Nephron progenitor cell (in vitro differentiated cells): ENCODE data around the gene ATP5F1D.
"Not testable (repeated sequence)": the region's sequence is repeated elsewhere in the genome, so short reads cannot be mapped to it uniquely, and the experiment has no call there.

ENCODE experiments used
- DNase-seq: peaks from one replicate; pipeline ENCODE4 v3.0.0; 2021
- H3K27ac Mint-ChIP-seq: 2 replicates; pipeline ENCODE4 v1.8.0; 2021; ENCODE audit warnings: mild to moderate bottlenecking, moderate library complexity, mixed read lengths
- H3K27me3 Mint-ChIP-seq: 2 replicates; pipeline ENCODE4 v1.8.0; 2021; ENCODE audit warnings: mild to moderate bottlenecking, low read depth, mixed read lengths; ENCODE audit not compliant: poor library complexity
- H3K36me3 Mint-ChIP-seq: 2 replicates; pipeline ENCODE4 v1.8.0; 2021; ENCODE audit warnings: low read depth, mixed read lengths
- H3K4me1 Mint-ChIP-seq: 2 replicates; pipeline ENCODE4 v1.8.0; 2021; ENCODE audit warnings: mixed read lengths
- H3K4me3 Mint-ChIP-seq: 2 replicates; pipeline ENCODE4 v1.8.0; 2021; ENCODE audit warnings: mild to moderate bottlenecking, moderate library complexity, mixed read lengths
- H3K9me3 Mint-ChIP-seq: 2 replicates; pipeline ENCODE4 v1.8.0; 2021; ENCODE audit warnings: mild to moderate bottlenecking, moderate library complexity, mixed read lengths
- TF ChIP-seq, protein P1 (sequence below): fragments of 200-600 bp; sonication (generic); IDR thresholded peaks from 2 replicates; pipeline ENCODE4 v1.5.0; 2021; ENCODE audit warnings: antibody characterized with exemption

ATP5F1D gene

DNA sequence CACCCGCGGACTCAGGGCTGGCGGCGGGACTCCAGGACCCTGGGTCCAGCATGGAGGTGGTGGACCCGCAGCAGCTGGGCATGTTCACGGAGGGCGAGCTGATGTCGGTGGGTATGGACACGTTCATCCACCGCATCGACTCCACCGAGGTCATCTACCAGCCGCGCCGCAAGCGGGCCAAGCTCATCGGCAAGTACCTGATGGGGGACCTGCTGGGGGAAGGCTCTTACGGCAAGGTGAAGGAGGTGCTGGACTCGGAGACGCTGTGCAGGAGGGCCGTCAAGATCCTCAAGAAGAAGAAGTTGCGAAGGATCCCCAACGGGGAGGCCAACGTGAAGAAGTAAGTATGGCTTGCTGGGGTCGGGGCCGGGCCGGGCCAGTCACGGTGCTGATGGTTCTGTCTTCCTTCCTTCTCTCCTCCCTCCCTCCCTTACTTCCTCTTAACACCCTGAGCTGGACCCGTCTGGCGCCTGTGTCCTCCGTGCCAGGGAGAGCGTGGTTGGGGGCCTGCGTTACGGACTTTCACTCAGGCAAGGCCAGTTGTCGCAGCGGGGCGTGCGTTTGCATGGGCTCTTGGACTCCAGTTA, 34.6 kb upstream of the ATP5F1D start:
- Mint-ChIP-seq H3K4me1 (peaks cover 57% of the 10 kb centered on the region), H3K36me3 (peaks cover 15% of the 10 kb centered on the region), H3K27me3 (peaks cover 6% of the 10 kb centered on the region), H3K9me3 (no peaks in the 10 kb centered on the region), H3K4me3 (peak overlapping the region; percentile 93), H3K27ac (peak overlapping the region; percentile 69)
- peak; percentile 46 for DNase-seq
- TF ChIP-seq, protein P1, sequence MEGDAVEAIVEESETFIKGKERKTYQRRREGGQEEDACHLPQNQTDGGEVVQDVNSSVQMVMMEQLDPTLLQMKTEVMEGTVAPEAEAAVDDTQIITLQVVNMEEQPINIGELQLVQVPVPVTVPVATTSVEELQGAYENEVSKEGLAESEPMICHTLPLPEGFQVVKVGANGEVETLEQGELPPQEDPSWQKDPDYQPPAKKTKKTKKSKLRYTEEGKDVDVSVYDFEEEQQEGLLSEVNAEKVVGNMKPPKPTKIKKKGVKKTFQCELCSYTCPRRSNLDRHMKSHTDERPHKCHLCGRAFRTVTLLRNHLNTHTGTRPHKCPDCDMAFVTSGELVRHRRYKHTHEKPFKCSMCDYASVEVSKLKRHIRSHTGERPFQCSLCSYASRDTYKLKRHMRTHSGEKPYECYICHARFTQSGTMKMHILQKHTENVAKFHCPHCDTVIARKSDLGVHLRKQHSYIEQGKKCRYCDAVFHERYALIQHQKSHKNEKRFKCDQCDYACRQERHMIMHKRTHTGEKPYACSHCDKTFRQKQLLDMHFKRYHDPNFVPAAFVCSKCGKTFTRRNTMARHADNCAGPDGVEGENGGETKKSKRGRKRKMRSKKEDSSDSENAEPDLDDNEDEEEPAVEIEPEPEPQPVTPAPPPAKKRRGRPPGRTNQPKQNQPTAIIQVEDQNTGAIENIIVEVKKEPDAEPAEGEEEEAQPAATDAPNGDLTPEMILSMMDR, result no peak

DNA sequence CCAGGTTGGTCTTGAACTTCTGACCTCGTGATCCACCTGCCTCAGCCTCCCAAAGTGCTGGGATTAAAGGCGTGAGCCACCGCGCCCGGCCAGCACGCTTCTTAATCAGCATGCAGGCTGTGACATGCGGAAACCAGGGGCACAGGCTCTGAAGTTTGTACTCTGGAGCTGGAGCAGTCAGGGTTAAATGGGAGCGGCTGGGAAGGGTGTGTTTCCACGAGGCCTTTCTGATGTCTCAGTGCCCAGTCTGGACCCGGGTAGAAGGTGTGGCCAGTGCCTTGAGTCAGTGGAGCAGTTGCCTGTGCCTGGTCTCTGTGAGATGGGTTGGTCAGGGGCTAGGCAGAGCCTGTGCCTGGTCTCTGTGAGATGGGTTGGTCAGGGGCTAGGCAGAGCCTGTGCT, 32.7 kb upstream of the ATP5F1D start:
- DNase-seq, H3K27me3 Mint-ChIP-seq, H3K9me3 Mint-ChIP-seq, H3K4me3 Mint-ChIP-seq, H3K27ac Mint-ChIP-seq: not testable (repeated sequence)
- Mint-ChIP-seq H3K36me3 (peaks cover 22% of the 10 kb centered on the region), H3K4me1 (peaks cover 55% of the 10 kb centered on the region)

DNA sequence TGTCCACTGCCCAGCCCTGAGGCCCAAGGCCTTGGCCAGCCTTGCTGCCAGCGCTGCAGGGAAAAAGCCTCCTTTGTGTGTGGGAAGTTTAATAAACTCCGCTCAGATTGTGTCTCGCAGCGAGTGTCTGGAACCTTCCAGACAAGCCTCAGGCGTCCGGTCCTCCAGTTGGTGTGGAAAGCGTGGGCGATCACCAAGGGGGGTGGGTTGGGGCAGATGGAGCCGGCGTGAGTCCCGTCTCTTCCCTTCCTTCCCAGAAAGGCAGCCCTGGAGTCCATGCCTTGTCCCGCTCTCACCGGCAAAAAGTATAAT, 31.4 kb upstream of the ATP5F1D start:
- Mint-ChIP-seq H3K9me3 (no peaks in the 10 kb centered on the region), H3K27ac (peak overlapping the region; percentile 25), H3K27me3 (peaks cover 6% of the 10 kb centered on the region), H3K4me1 (peaks cover 58% of the 10 kb centered on the region), H3K36me3 (peaks cover 22% of the 10 kb centered on the region), H3K4me3 (peak overlapping the region; percentile 64)
- TF ChIP-seq, protein P1, result no peak
- no peak for DNase-seq

DNA sequence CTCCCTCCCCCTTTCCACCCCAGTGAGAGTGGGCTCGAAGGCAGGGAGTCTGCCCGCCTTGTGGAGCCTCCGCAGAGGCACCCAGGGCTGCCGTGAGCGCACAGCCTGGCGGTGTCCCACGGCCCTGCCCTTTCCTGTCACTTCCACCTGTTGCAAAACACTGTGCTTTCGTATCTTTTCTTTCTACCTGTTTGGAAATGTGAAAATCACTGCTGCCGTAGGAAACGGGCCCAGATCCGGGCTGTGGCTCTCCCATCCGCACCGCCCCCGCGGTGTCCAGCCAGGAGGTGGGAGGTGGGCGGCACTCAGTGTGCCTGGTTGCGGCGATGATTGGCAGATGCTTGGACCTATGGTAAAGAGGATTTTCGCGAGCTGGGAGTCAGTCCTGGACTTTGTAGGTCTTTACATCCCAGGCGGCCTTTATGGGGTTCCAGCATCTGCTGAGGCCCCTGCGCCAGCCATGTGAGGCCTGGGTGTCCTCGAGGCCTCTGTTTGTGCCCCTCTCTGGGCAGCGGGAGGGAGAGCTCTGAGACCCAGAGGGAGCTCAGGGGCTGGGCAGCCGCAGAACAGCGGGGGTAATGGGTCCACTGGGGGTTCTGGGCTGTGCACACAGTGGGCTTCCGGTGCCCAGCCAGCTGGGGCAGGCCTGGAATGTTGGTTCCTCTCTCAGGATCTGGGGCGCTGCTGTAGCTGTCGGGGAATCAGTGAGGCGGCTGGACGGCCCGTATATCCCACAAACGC, 29.9 kb upstream of the ATP5F1D start:
- H3K9me3 Mint-ChIP-seq, result no peaks in the 10 kb centered on the region
- H3K4me1 Mint-ChIP-seq, result peaks cover 69% of the 10 kb centered on the region
- TF ChIP-seq, protein P1, result no peak
- DNase-seq, result peak; percentile 43
- peaks cover 22% of the 10 kb centered on the region for H3K36me3 Mint-ChIP-seq
- peak overlapping the region; percentile 96 for H3K27ac Mint-ChIP-seq
- peaks cover 6% of the 10 kb centered on the region for H3K27me3 Mint-ChIP-seq
- H3K4me3 Mint-ChIP-seq, result peak overlapping the region; percentile 29

DNA sequence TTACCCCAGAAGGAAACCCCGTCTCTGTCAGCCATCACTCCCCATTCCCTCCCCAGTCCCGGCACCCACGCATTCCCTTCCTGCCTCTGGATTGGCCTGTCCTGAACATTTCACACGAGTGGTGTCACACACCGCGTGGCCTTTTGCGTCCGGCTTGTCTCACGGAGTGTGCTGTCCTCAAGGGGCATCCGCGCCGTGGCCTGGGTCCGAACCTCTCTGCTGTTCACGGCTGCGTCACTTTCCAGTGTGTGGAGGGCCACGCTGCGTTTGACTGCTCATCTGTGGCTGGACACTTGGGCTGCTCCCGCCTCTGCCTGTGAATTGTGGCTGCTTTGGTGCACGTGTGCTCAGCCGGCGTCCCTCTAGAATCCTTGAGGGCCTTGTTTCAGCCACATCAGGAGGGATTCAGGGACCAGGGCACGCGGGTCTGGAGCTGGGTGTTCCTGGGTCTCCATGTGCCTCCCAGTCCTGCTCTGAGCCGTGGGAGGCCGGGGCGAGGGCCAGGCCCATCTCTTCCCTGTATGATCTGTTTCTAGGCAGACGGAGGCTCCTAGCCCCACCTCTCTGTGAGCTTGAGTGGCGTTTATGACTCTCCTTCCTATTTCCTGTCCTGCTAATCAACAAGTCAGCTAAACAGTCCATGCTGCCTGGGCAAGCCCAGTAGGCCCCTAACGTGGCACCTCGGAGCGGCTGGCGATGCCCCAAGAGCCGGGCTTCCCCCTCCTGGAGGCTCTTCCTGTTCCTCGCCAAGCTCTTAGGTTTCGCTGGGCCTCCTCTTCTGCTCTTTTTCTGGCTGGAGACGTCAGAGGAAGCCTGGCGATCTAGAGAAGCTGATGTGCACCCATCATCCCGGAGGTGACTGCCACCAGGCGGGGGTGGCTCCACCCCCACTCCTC, 27.9 kb upstream of the ATP5F1D start:
- Mint-ChIP-seq H3K9me3 (no peaks in the 10 kb centered on the region), H3K27me3 (peaks cover 4% of the 10 kb centered on the region), H3K4me1 (peaks cover 68% of the 10 kb centered on the region), H3K27ac (peak overlapping the region; percentile 93), H3K4me3 (peak overlapping the region; percentile 63), H3K36me3 (peaks cover 22% of the 10 kb centered on the region)
- peak; percentile 48 for DNase-seq
- TF ChIP-seq, protein P1, result no peak

DNA sequence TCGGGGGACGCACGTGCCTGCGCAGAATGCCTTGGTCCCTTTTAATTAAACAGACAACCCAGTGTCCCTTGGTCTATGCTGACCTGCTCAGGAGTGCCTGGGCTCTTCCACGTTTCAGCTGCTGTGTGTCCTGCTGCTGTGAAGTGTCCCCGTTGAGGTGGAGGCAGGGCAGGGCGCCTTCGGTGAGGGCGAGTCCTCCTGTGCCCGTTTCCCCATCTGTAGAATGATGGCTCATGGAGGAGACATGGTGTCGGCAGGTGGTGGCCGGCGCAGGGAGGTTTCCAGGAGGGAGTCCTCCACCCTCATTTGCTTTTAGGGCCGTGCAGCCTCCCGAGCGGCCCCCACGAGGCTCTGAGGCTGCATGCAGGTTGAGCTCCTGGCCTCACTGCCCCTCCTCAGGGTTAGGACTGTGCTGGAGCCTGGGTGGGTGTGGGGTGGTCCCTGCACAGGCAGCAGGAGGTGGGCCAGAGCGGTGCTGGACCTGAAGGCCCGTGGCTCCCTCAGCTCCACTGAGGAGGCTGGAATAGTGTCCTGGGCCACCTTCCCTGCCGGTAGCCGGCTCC, 27.2 kb upstream of the ATP5F1D start:
- Mint-ChIP-seq H3K27ac (peak overlapping the region; percentile 93), H3K4me1 (peaks cover 67% of the 10 kb centered on the region), H3K36me3 (peaks cover 22% of the 10 kb centered on the region), H3K27me3 (no peaks in the 10 kb centered on the region), H3K4me3 (peak overlapping the region; percentile 63), H3K9me3 (no peaks in the 10 kb centered on the region)
- DNase-seq, result no peak
- TF ChIP-seq, protein P1, result no peak
